ENCODE results near the gene AMBN.

Gene AMBN

GRCh38 chr4:70564033-70564432 is 28.0 kb upstream of the AMBN start:
- H3K27me3 ChIP-seq, result no peaks in the 10 kb centered on the region; the same call in 1 of the 2 replicates
- H3K9me3 ChIP-seq, result no peaks in the 10 kb centered on the region
- H3K4me3 ChIP-seq (ENCODE audit: low read depth, low read length), result no peak overlapping the region
- DNase-seq, result no peak
- no peaks in the 10 kb centered on the region for H3K4me1 ChIP-seq
- no peak for TF ChIP-seq CTCF (IDR thresholded peaks at IDR 0.05; ENCODE audit: low read depth, low read length)
- H3K36me3 ChIP-seq, result no peaks in the 10 kb centered on the region

- no peaks in the 10 kb centered on the region; the same call in 1 of the 2 replicates for H3K9me3 ChIP-seq
- H3K4me3 ChIP-seq (ENCODE audit: low read depth, low read length), result no peak overlapping the region
- no peaks in the 10 kb centered on the region for H3K36me3 ChIP-seq
- no peaks in the 10 kb centered on the region for H3K4me1 ChIP-seq
- no peak for TF ChIP-seq CTCF (IDR thresholded peaks at IDR 0.05; ENCODE audit: low read depth, low read length)
- H3K27me3 ChIP-seq, result no peaks in the 10 kb centered on the region
- DNase-seq, result no peak
Observed at GRCh38 chr4:70570796-70571195, 21.3 kb upstream of the AMBN start.

DNA sequence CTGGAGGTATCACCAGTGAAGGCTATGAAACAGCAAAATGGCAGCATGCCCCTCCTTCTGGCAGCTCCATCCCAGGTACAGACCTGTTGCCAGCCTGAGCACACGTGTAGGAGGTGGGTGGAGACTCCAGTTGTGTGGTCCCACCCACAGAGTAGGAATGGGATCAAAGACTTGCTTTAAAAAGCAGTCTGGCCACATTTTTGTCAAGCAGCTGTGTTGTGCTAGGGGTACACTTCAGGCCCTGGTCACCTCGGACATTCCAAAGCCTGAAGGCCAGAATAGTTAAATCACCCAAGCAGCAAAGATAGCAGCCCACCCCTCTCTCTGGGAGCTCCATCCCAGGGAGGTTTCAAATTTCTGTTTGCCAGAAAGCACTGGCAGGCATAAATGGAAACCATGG is 20.3 kb upstream of the AMBN start:
- DNase-seq, result no peak
- no peaks in the 10 kb centered on the region for H3K27me3 ChIP-seq
- H3K36me3 ChIP-seq, result no peaks in the 10 kb centered on the region
- H3K4me1 ChIP-seq, result no peaks in the 10 kb centered on the region
- no peaks in the 10 kb centered on the region; the same call in 1 of the 2 replicates for H3K9me3 ChIP-seq
- H3K4me3 ChIP-seq (ENCODE audit: low read depth, low read length), result no peak overlapping the region
- TF ChIP-seq CTCF (IDR thresholded peaks at IDR 0.05; ENCODE audit: low read depth, low read length), result no peak

DNA sequence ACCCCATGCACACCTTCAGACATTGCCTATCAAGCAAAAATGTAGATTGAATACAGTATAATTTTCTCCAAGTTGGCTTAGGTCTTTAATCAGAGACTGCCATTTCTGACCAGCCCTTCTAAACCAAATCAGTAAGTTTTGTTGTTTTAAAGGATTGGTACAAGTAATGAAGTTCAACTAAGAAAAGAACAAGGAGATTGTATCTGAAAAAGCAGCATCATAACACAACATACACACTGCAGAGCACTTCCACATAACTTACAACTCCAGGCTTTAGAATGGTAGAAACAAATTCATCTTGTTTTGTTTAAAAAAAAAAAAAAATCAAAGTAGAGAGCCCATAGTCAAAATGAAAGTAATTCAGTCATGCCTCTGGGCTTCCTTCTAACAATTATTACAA is 16.1 kb upstream of the AMBN start:
- no peaks in the 10 kb centered on the region for H3K27me3 ChIP-seq
- no peak for TF ChIP-seq CTCF (IDR thresholded peaks at IDR 0.05; ENCODE audit: low read depth, low read length)
- no peaks in the 10 kb centered on the region for H3K4me1 ChIP-seq
- no peaks in the 10 kb centered on the region; the same call in 1 of the 2 replicates for H3K9me3 ChIP-seq
- no peak overlapping the region for H3K4me3 ChIP-seq (ENCODE audit: low read depth, low read length)
- DNase-seq, result no peak
- H3K36me3 ChIP-seq, result no peaks in the 10 kb centered on the region

GRCh38 chr4:70577220-70577927 is 14.7 kb upstream of the AMBN start:
- H3K4me1 ChIP-seq, result no peaks in the 10 kb centered on the region
- TF ChIP-seq CTCF (IDR thresholded peaks at IDR 0.05; ENCODE audit: low read depth, low read length), result no peak
- H3K4me3 ChIP-seq (ENCODE audit: low read depth, low read length), result no peak overlapping the region
- H3K9me3 ChIP-seq, result no peaks in the 10 kb centered on the region; the same call in 1 of the 2 replicates
- H3K36me3 ChIP-seq, result no peaks in the 10 kb centered on the region
- DNase-seq, result no peak
- no peaks in the 10 kb centered on the region for H3K27me3 ChIP-seq

DNA sequence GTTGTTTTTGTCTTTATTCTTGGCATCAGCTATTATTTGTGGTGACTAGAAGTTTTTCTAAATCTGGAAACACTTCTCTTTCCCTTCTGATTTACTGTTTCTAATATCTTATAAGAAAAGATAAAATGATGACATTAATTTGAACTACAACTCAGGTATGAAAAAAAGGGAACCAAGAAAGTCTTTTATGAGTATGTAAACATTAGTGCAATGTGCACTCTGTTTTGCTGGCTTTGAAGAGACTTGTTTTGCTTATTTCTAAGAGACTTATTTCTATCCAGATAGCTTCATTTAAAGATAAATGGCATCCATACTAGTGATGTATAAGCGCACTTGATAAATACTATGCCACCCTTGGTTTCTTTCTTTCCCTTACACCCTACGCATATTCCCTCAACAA is 10.1 kb upstream of the AMBN start:
- TF ChIP-seq CTCF (IDR thresholded peaks at IDR 0.05; ENCODE audit: low read depth, low read length), result no peak
- Histone ChIP-seq H3K9me3 (no peaks in the 10 kb centered on the region), H3K4me1 (no peaks in the 10 kb centered on the region), H3K4me3 (ENCODE audit: low read depth, low read length) (no peak overlapping the region), H3K27me3 (no peaks in the 10 kb centered on the region), H3K36me3 (no peaks in the 10 kb centered on the region)
- no peak for DNase-seq
